ENCODE results near the gene PTPRCAP.
"Not testable (repeated sequence)": the region's sequence is repeated elsewhere in the genome, so short reads cannot be mapped to it uniquely, and the experiment has no call there.

The PTPRCAP gene

DNA sequence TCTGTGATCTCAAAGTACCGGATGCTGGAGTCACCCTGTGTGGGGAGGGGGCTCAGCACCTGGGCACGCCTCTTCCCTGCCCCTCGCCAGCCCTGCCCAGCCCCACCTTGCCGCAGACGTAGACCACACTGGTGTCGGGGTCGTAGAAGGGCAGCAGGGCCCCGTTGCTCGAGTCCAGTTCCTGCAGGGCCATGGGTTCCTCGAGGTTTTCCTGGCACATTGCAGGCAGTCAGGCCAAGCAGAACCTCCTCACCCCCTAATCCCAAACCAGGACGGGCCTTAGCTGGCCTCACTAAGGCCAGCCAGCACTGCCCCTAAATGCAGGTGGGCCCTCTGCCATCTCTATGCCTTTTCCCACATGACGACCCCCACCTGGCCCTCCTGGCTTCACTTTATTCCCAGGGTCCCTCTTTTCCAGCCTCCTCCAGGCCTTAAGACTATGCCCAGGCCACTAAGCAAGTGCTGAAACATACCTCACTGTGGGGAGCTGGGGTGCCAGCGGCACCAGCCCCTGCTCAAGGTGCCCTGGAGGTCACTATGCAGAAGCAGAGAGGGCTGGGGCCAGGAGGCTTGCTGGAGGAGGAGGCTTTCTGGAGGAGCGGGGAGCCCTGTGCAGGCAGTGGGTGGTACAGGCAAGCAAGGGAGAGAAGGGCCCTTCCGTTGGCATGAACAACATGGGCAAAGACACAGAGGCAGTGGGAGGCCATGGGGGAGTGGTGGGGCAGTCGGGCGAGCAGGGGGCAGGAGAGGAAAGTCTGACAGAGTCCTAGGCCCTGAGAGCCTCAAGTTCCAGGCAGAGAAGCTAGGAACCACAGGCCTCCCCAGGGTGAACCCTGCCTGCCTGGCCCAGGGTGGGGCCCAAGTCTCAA is 3.0 kb upstream of the PTPRCAP start:
- DNase-seq = no peak

- DNase-seq = no peak
Observed at GRCh38 chr11:67439321-67440228, 2.1 kb upstream of the PTPRCAP start.

GRCh38 chr11:67438158-67438902 is 848 bp upstream of the PTPRCAP start:
- DNase-seq = peak; percentile 66

DNA sequence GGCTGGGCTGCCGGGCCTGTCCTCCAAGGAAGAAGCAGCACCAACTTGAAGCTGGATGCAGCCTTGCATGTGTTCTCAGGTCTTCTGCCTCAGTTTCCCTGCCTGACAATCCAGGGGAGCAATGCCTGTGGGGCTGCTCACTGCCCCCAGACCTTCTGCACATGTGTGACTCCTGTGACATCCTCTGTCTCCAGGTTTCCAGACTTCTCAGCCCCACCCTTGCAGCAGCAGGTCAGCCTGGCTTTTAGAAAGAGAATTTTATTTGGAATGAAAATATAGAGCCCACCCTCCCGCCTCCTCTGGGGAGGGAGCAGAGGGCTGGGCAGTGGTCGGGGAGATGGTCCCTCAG is 301 bp upstream of the PTPRCAP start:
- no peak for DNase-seq

GRCh38 chr11:67436459-67437081 is 912 bp downstream of the PTPRCAP start:
- no peak for DNase-seq

DNA sequence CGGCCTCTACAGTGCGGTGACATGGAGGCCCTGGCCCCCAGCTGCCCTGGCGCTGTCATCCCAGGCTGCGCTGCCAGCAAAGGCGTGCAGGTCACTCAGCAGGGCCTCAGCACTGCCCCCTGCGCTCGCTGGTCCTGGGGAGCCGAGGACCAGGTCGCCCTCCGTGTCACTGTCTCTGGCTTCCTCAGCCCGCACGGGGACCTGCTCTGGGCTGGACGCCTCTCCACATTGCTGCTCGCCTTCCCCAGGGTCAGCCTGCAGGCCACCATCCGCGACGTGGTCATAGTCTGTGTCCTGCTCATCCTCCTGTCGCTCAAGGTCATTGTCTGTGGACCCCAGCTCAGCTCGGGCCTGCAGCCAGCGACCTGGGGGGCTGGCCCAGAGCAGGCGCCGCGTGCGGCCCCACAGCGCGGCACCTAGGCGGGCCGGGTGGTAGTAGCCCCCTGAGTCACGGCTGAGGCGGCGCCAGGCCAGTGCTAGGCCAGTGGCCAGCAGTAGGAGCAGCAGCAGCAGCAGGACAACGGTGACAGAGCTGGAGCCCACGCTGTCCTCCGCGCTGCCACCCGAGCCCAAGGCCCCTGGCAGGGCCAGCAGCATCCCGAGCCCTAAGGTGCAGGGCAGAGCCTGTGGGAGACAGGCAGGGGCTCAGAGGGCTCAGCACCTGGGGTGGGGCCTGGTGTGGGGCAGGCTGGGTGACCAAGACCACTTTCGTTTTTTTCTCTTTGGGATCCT is 1.6 kb downstream of the PTPRCAP start:
- no peak for DNase-seq

GRCh38 chr11:67435031-67435726 is 2.3 kb downstream of the PTPRCAP start:
- no peak for DNase-seq

GRCh38 chr11:67434395-67434881 is 3.0 kb downstream of the PTPRCAP start:
- DNase-seq = no peak

- no peak for DNase-seq
Observed at GRCh38 chr11:67433536-67434394, 3.7 kb downstream of the PTPRCAP start.

DNA sequence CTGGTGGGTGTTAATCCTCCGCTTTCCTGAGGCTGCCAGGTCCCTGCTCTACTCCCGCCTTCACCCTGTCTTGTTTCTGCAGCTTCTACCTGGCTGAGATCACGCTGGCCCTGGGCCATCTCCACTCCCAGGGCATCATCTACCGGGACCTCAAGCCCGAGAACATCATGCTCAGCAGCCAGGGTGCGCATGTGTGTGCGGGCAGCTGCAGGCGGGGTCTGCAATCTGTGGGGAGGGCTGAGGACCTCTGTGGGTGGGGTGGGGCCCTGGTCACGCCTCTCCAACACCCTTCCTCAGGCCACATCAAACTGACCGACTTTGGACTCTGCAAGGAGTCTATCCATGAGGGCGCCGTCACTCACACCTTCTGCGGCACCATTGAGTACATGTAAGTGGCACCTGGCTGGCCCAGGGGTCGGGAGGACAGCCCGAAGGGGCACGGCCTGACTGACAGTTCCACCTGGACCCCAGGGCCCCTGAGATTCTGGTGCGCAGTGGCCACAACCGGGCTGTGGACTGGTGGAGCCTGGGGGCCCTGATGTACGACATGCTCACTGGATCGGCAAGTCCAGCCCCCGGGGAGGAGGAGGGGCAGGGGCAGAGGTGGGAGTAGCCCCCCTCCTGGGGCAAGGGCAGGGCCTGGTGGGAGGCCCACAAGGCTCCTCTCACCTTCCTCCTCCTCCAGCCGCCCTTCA is 4.7 kb downstream of the PTPRCAP start:
- no peak for DNase-seq

GRCh38 chr11:67431346-67432249 is 5.9 kb downstream of the PTPRCAP start:
- no peak for DNase-seq

DNA sequence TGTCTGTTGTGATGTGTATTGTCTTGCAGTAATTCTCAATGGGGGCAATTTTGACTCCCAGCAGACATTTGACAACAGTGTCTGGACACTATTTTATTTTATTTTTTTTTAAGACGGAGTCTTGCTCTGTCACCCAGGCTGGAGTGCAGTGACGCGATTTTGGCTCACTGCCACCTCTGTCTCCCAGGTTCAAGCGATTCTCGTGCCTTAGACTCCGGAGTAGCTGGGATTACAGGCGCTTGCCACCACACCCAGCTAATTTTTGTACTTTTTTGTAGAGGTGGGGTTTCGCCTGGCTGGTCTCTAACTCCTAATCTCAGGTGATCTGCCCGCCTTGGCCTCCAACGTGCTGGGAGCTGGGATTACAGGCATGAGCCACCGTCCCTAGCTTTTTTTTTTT is 7.8 kb downstream of the PTPRCAP start:
- DNase-seq = no peak

DNA sequence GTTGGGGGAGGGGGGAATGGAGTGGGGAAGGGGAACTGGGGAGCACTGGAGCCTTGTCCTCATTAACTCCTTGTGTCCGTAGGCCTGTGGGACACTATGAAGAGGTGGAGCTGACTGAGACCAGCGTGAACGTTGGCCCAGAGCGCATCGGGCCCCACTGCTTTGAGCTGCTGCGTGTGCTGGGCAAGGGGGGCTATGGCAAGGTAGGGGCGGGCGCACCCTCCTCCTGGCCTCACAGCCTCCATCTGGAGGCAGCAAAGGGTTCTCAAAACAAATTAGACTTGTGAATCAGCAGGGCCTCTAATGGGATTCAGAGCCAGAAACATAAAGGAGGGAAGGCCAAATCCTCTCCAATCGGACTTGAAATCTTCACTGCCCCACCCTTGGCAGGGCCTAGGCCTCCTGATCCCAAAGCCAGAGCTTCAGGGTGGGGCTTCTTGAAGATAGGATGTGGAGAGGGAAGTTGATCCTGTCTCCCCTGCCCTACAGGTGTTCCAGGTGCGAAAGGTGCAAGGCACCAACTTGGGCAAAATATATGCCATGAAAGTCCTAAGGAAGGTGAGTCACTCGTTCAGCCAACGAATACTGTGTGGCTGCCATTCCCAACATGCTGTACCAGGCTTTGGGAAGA is 8.3 kb downstream of the PTPRCAP start:
- DNase-seq = no peak

- peak; percentile 99 for DNase-seq
Observed at GRCh38 chr11:67428052-67429001, 9.2 kb downstream of the PTPRCAP start, which contains the start of gene RPS6KB2. RPS6KB2 (plus strand) TSS chr11:67428494; CDS start chr11:67428546, 52 bp downstream.

- DNase-seq = not testable (repeated sequence)
Observed at GRCh38 chr11:67427364-67427859, 10.1 kb downstream of the PTPRCAP start.
